ENCODE measurements around the gene UQCR10.
A peak's percentile ranks its signal among the peaks of the same experiment; 100 is the strongest.

The UQCR10 gene

GRCh38 chr22:29765905-29766631 is 1.1 kb upstream of the UQCR10 start:
- DNase-seq, result no peak

GRCh38 chr22:29766632-29767170 is 468 bp upstream of the UQCR10 start, which contains the start of gene ZMAT5:
Gene ZMAT5, minus strand, starts transcription at chr22:29767007. Its CDS starts 18,463 bp downstream, at chr22:29748544.
- peak; percentile 83 for DNase-seq

- DNase-seq, result no peak
These were observed 1.0 kb downstream of the UQCR10 start for GRCh38 chr22:29768052-29768693.

- DNase-seq, result no peak
These were observed 2.7 kb downstream of the UQCR10 start for GRCh38 chr22:29769723-29770321.

GRCh38 chr22:29772170-29772641 is 5.0 kb downstream of the UQCR10 start:
- DNase-seq, result no peak

GRCh38 chr22:29773233-29773632 is 6.1 kb downstream of the UQCR10 start:
- DNase-seq, result no peak

GRCh38 chr22:29780220-29780619 is 13.1 kb downstream of the UQCR10 start:
- DNase-seq, result no peak

- DNase-seq, result no peak
These were observed 13.8 kb downstream of the UQCR10 start for GRCh38 chr22:29780748-29781676.

- no peak for DNase-seq
These were observed 15.1 kb downstream of the UQCR10 start for GRCh38 chr22:29782061-29782845.

- DNase-seq, result no peak
These were observed 17.5 kb downstream of the UQCR10 start for GRCh38 chr22:29784451-29785361.

GRCh38 chr22:29786031-29786430 is 18.9 kb downstream of the UQCR10 start:
- DNase-seq, result no peak

GRCh38 chr22:29787371-29787980 is 20.3 kb downstream of the UQCR10 start:
- no peak for DNase-seq

GRCh38 chr22:29788339-29789279 is 21.4 kb downstream of the UQCR10 start:
- no peak for DNase-seq

- no peak for DNase-seq
These were observed 22.9 kb downstream of the UQCR10 start for GRCh38 chr22:29790061-29790460.

GRCh38 chr22:29793396-29793795 is 26.2 kb downstream of the UQCR10 start:
- no peak for DNase-seq

GRCh38 chr22:29795663-29796062 is 28.5 kb downstream of the UQCR10 start:
- no peak for DNase-seq

GRCh38 chr22:29797351-29797750 is 30.2 kb downstream of the UQCR10 start:
- no peak for DNase-seq

- no peak for DNase-seq
These were observed 31.1 kb downstream of the UQCR10 start for GRCh38 chr22:29798318-29798717.

GRCh38 chr22:29798801-29799200 is 31.6 kb downstream of the UQCR10 start:
- DNase-seq, result no peak

All from activated CD4-positive, alpha-beta T cell treated with anti-CD3 and anti-CD28 coated beads for 1 hour (primary cell).